GM21619 (cell line): ENCODE results near the gene CD164L2.

Experiments
- ATAC-seq: cut with Tn5 transposase; IDR thresholded peaks from one replicate; pipeline ENCODE4 v1.9.1; 2021; ENCODE audit not compliant: unreplicated experiment

CD164L2 gene

GRCh38 chr1:27349784-27350662 lies 33.1 kb downstream of the CD164L2 start:
- no peak for ATAC-seq

DNA sequence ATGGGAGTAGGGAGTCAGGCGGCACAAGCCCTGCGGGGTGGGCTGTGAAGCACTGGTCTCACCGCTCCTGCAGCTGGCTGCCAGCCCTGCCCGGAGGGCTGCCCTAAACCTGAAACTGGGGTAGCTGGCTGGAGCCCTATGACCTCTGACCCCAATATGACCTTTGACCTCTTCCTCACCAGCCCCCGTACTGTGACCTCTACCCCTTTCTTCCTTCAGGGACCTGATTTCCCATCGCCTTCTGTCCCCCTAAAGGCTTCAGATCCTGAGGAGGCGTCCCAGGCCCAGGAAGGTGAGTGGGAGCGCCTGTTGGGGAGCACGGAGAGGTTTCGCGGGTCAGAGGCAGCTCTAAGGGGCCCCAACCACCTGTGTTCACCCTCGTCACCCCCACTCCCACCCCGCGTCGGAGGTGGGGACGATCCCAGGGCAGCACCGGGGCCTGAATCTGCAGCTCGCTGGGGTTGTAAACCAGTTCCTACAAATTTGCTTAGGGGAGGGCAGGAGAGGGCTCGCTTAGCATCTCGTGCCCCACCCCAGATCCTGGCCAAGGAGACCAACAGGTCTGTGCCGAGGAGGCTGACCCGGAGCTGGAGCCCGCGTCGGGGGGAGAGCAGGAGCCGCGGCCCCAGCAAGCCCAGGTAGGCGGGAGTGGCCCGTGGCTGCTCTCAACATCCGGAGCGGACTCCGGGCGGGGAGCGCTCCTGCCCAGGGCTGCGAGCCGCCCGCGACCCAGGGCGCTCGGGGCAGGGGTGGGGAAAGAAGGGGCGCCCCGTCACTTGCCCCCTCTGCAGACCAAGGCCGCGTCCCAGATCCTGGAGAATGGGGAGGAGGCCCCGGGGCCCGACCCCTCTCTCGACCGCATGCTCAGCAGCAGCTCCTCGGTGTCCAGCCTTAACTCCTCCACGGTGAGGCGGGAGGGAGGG lies 34.0 kb downstream of the CD164L2 start:
- ATAC-seq, result no peak

- ATAC-seq, result no peak
Observed at GRCh38 chr1:27346991-27347624, 36.0 kb downstream of the CD164L2 start.

- ATAC-seq, result no peak
Observed at GRCh38 chr1:27346357-27346756, 36.8 kb downstream of the CD164L2 start.

- no peak for ATAC-seq
Observed at GRCh38 chr1:27345272-27345671, 37.9 kb downstream of the CD164L2 start.

DNA sequence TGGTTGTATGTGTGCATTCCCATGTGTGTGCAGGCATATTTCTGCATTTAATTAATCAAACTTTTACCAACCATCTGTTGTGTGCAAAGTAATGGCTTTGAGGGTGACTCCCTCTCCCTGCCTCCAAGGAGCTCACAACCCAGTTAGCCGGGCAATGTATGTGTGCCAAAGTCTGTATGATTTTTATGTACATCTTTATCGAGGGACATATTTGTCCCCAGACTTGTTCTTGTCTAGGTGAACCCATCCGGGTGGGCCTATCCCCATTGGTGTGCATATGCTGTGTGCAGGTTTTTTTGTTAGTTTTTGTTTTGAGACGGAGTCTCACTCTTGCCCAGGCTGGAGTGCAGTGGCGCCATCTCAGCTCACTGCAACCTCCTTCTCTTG lies 39.5 kb downstream of the CD164L2 start:
- no peak for ATAC-seq

- no peak for ATAC-seq
Observed at GRCh38 chr1:27342778-27343638, 40.1 kb downstream of the CD164L2 start.

DNA sequence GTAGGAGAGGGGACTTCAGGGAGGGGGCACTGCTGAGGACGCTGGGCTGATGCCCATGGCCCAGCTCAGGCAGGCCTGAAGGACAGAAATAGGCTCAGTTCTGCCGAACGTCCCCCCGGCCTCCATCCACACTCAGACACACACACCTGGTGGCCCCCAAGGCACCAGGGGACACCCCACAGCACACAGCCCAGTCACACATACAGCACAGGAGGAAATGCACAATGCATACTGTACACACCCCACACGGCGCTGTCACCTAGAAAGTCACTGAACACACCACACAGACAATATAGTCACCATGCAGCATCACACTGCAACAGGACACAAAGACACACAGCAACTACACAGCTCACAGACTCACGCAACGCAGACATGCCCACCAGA lies 40.7 kb downstream of the CD164L2 start:
- ATAC-seq, result no peak

DNA sequence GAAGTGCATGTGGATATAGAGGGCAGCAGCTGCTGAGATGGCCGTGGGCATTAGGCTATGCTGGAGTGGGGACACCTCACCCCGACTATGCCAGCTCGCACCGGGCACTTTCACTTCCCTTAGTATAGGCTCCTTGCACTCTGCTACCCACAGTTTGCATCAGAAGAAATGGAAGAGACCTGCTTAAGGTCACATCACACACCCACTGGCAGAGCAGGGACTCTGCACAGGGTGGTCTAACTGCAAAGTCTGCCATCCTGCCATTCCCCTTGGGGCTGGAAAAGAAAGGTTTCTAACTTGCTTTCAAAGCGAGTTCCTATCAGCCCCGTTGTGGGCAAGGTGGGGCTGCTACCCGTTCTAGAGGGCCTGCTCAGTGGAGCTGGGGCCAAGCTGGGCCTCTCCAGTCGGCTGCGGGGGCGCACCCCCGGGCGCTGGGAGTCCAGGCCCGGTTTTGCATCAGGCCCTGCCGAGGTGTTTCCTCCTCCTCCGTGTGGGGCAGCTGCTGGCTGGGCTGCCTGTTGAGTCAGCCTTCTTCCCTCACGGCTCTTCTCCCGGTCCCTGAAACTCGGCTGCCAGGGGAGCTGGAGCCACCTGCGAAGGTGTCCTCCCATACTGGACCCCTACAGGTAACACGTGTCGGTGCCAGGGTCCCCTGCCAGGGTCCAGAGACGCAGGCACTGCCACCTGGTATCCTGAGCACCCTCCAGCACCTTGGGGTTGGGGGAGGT lies 41.4 kb downstream of the CD164L2 start, which contains the start of gene SYTL1:
Gene SYTL1 (plus strand): TSS at position 498 of the 728 bp plus-strand sequence. CDS start 3,313 bp downstream, outside the sequence.
- no peak for ATAC-seq

DNA sequence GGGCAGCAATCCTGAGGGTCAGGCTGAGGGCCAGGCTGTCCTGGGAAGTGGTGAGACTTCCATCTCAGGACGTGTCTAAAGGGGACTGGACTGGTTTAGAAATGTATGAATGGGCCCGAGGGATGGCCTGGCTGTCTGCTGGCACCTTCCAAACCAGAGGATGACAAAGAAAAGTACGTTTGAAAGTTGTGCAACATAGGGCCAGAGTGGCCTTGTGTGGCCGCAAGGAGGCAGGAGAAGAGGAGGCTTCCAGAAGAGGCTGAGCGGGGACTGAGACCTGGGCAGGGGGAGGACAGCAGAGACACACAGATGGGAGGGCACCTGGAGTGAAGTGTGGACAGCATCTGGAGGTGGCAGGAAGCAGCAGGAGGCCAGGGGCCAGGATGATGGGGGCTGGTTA lies 43.9 kb downstream of the CD164L2 start:
- ATAC-seq, result no peak

GRCh38 chr1:27338751-27339150 lies 44.4 kb downstream of the CD164L2 start:
- no peak for ATAC-seq

GRCh38 chr1:27336756-27337155 lies 46.4 kb downstream of the CD164L2 start:
- ATAC-seq, result no peak

DNA sequence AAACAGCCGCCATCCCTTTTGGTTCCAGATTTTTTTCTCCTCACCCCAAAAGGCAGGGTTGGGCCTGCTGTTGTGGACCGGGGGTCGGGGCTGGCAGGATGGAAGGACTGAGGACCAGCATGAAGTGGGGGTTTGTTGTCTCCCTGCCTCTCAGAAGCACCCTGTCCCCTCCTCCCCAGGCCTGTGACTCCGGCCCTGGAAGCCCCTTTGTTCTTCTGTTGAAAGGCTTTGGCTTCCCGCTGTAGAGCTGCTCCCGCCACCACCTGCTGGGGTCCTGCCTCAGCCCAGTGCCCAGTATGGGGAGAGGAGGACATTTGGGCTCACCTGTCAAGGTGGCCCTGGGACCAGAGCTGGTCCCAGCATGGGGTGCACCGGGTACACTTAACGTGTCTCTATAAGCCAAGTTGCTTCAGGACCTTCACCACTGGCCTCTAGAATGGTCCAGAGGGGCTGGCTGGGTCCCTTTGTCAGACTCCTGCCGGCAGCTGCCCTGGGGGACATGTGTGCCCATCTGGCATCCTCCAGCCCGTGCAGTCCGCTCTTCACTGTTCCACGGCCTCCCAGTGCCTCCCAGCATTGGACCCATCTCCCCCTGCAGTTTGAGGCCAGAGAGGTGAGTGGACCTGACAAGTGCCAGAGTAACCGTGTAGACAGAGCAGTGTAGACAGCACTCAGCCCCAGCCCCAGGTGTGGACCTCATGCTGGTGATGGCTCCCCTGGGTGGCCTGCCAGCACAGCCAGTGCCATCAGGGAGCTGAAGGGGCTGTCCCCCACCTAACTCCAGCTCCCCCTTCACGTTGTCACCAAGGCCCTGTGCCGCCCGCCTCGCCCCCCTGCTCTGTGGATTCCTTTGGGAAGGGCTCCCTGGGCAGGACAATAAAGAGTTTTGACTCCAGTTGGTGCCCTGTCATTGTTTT lies 47.4 kb downstream of the CD164L2 start:
- no peak for ATAC-seq

GRCh38 chr1:27333717-27334279 lies 49.3 kb downstream of the CD164L2 start:
- ATAC-seq, result no peak

DNA sequence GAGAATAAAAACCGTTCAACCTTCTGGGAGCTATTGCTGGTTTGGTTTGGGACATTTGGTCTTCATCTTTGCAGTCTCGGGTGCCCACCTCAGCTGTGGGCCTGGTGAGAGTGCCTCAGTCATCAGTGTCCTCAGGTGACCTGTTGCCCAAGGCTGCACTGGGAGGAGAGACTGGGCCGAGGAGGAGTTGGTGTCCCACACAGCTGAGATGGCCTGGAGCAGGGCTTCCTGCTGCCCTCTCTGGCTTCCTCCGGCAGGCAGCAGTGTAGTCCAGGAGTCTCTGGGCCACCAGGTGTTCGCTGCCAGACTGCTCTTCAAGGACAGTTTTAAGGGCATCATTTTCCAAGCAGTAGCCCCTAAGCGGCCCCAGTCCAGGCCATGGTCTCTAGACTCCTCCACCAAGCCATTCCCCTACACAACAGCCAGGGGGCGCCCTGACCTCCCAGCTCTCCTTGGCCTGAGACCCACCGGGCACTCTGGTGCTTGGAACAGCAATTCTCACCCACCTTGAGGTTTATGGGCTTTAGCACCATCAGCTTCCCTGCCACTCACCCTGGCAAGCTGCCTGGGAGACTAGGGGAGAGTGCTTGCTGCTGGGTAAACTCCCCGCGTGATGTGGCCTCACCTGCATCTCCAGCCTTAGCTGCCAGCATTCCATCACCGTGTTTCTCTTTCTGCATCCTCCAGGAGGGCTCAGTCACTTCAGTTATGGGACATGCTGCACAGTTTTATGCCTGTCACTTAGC lies 50.4 kb downstream of the CD164L2 start:
- no peak for ATAC-seq

- ATAC-seq, result no peak
Observed at GRCh38 chr1:27331922-27332321, 51.2 kb downstream of the CD164L2 start.

DNA sequence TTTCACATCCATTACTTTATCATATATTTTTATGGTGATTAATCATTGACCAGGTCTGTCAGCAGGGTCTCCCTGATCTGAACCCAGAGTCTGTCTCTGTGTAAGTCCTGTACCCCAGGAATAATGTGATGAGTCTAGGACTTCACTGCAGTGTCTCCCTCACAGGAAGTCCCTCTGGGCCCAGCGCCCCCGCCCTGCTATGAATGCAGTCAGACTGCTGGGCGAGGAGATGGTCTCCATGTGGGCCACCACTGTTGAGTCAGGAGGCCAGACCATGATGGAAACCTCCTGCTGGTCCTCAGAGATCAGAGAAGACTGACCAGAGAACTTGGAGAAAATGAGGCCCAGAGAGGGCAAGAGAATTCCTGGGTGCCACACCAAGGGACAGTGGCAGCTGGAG lies 51.7 kb downstream of the CD164L2 start:
- no peak for ATAC-seq

DNA sequence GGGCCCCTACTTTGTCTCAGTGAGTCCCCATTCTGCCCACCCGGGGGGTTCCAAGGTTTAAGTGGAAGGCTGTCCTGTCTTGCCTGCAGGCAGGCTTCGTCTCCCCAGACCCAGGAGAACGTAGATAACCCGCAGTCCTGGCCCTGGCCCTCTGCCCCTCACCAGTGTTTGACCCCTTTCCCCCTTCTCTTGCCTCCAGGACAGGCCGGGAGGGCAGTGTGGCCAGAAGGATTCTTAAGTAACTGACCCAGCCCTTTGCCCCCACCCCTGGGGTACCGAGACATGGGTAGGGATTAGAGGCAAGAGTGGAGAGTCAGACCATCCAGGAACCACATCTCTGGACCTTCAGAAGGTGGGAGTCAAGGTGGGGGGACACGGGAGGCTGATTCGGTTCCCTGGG lies 52.3 kb downstream of the CD164L2 start:
- ATAC-seq, result no peak
